Measurements from ENCODE around the gene SMAP1.

The SMAP1 gene

GRCh38 chr6:70894001-70894400 is 226.3 kb downstream of the SMAP1 start:
- DNase-seq (ENCODE audit: low read depth), result no peak

- DNase-seq (ENCODE audit: low read depth), result no peak
Observed at GRCh38 chr6:70900047-70900446, 232.4 kb downstream of the SMAP1 start.

- DNase-seq (ENCODE audit: low read depth), result no peak
Observed at GRCh38 chr6:70901324-70901723, 233.6 kb downstream of the SMAP1 start.

- no peak for DNase-seq (ENCODE audit: low read depth)
Observed at GRCh38 chr6:70903665-70904452, 236.2 kb downstream of the SMAP1 start.

- no peak for DNase-seq (ENCODE audit: low read depth)
Observed at GRCh38 chr6:70905742-70906141, 238.1 kb downstream of the SMAP1 start.

All from GM04503 (cell line).